Neutrophil (primary cell): ENCODE results near the gene TANGO2.

ENCODE experiments used
- H3K27ac ChIP-seq: fragments of 200-600 bp; sonication (generic); 2 replicates; pipeline ENCODE4 v1.5.1; 2016; ENCODE audit warnings: mild to moderate bottlenecking, moderate library complexity
- H3K27me3 ChIP-seq: fragments of 200-600 bp; sonication (generic); 2 replicates; pipeline ENCODE4 v1.6.0; 2016; ENCODE audit warnings: mild to moderate bottlenecking
- H3K36me3 ChIP-seq: fragments of 200-600 bp; sonication (generic); 2 replicates; pipeline ENCODE4 v1.5.1; 2017
- H3K4me1 ChIP-seq, 2 experiments: fragments of 200-600 bp in 1 of 2; sonication (generic) in 1 of 2; 1 replicate in 1 of 2; 2 replicates in 1 of 2; pipeline versions ENCODE4 v1.5.1 to v1.6.1; 2013 to 2016; ENCODE audit warnings: low read depth in 1 of 2, low read length in 1 of 2, mild to moderate bottlenecking in 1 of 2, moderate library complexity in 1 of 2; ENCODE audit not compliant: control insufficient read depth in 1 of 2, insufficient read depth in 1 of 2
- H3K4me3 ChIP-seq, 2 experiments: fragments of 200-600 bp in 1 of 2; sonication (generic) in 1 of 2; 1 replicate in 1 of 2; 2 replicates in 1 of 2; pipeline ENCODE4 v1.5.1; 2013 to 2016; ENCODE audit warnings: low read depth in 1 of 2, low read length in 1 of 2, mild to moderate bottlenecking in 1 of 2, moderate library complexity in 1 of 2
- H3K9me3 ChIP-seq: fragments of 200-600 bp; sonication (generic); 2 replicates; pipeline ENCODE4 v1.5.1; 2016
- CTCF ChIP-seq: fragments of 200-600 bp; sonication (generic); IDR thresholded peaks from 2 replicates; pipeline ENCODE4 v1.5.1; 2016; ENCODE audit warnings: antibody characterized with exemption

TANGO2 gene

DNA sequence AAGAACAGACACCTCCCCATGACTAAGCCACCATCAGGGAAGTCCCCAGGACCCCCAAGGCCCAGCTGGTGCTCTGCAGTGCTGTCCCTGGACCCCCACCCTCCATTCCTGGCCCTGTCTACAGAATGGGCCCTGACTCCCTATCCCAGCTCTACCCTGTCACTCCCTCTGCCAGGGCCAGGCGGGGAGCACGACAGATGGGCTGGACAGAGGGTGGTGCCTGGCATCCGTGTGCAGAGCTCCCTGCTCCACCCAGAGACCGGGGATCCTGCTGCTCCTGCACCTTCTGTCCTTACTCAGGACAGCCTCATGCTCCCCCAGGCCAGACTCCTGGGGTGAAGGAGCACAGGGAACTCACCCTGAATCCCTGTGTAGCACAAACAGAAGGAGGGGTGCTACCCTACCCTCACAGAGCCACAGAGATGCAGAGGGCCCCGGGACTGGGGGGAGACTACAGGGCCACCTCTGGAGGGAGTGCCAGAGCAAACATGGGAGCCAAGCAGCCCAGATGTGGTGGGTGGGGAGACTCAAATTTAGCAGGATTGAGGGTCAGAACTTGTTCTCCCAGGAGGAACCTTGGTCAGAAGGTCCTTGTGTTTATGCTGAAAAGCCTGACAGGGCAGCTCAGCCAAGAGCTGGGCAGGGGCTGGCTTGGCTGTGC lies 6.3 kb upstream of the TANGO2 start:
- Histone ChIP-seq H3K4me1 (peaks cover 23 to 24% of the 10 kb centered on the region in 2 experiments), H3K4me3 (no peak overlapping the region), H3K36me3 (no peaks in the 10 kb centered on the region), H3K27me3 (peaks cover 55% of the 10 kb centered on the region), H3K9me3 (no peaks in the 10 kb centered on the region), H3K27ac (no peak overlapping the region)
- TF ChIP-seq CTCF = no peak

DNA sequence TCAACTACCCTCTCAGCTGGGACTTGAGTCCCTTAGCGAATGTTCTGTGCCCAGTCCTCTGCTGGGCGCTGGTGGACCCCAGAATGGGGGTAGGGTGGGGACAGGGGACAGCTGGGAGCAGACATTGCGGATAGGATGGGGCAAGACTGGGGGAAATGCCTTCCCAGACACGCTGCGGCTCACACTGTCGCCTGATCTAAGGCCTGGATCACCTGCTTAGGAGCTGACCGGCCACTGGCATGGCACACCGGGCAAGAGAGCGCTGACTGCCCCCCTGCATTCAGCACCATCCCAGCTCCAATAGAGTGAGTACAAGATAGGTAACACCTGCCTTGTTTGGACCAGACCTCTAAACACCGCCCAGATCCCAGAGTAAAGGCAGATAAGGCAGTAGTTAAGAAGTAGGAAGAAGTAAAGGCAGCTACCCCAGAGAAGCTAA lies 5.7 kb upstream of the TANGO2 start:
- TF ChIP-seq CTCF = no peak
- H3K9me3 ChIP-seq = no peaks in the 10 kb centered on the region
- H3K4me1 ChIP-seq = peaks cover 28 to 29% of the 10 kb centered on the region in 2 experiments
- H3K27ac ChIP-seq = no peak overlapping the region
- no peak overlapping the region for H3K4me3 ChIP-seq
- no peaks in the 10 kb centered on the region for H3K36me3 ChIP-seq
- H3K27me3 ChIP-seq = peaks cover 55% of the 10 kb centered on the region

GRCh38 chr22:20015971-20016733 lies 4.8 kb upstream of the TANGO2 start:
- no peaks in the 10 kb centered on the region for H3K36me3 ChIP-seq

GRCh38 chr22:20016734-20017621 lies 3.9 kb upstream of the TANGO2 start, which contains the start of gene ARVCF:
TSS of gene ARVCF (minus strand) at chr22:20016823. CDS start at chr22:19990794, 26,029 bp downstream.
- TF ChIP-seq CTCF = peak; percentile 69
- H3K4me3 ChIP-seq = peak within 1 kb of the TSS; percentile 81
- H3K9me3 ChIP-seq = no peaks in the 10 kb centered on the region
- H3K4me1 ChIP-seq = peaks cover 43% of the 10 kb centered on the region in 2 experiments
- no peaks in the 10 kb centered on the region for H3K36me3 ChIP-seq
- peaks cover 55% of the 10 kb centered on the region for H3K27me3 ChIP-seq
- H3K27ac ChIP-seq = no peak within 1 kb of the TSS

More at GRCh38 chr22:20015971-20016733, 4.8 kb upstream of the TANGO2 start:
- H3K9me3 ChIP-seq = no peaks in the 10 kb centered on the region
- no peak overlapping the region for H3K27ac ChIP-seq
- peaks cover 34% of the 10 kb centered on the region in 2 experiments for H3K4me1 ChIP-seq
- peaks cover 55% of the 10 kb centered on the region for H3K27me3 ChIP-seq
- H3K4me3 ChIP-seq = peak overlapping the region; percentile 81
- no peak for TF ChIP-seq CTCF

- H3K27ac ChIP-seq = no peak overlapping the region
- no peaks in the 10 kb centered on the region for H3K9me3 ChIP-seq
- H3K4me1 ChIP-seq = peaks cover 49% of the 10 kb centered on the region in 2 experiments
- no peaks in the 10 kb centered on the region for H3K36me3 ChIP-seq
- peaks cover 55% of the 10 kb centered on the region for H3K27me3 ChIP-seq
- no peak for TF ChIP-seq CTCF
- peak overlapping the region; percentile 81 for H3K4me3 ChIP-seq
Observed at GRCh38 chr22:20017622-20017958, 3.3 kb upstream of the TANGO2 start.
